HFF-Myc (cell line): ENCODE data around the gene MTPN.

Source experiments
- DNase-seq: peaks from one replicate; pipeline ENCODE4 v3.0.0-alpha.2; 2011; ENCODE audit warnings: low read depth; ENCODE audit errors: extremely low read depth
- H3K4me3 ChIP-seq: replicated peaks from 2 replicates; pipeline ENCODE4 v1.5.1; 2011; ENCODE audit warnings: low read depth, mild to moderate bottlenecking, control low read depth, low read length
- CTCF ChIP-seq: IDR thresholded peaks from 2 replicates; pipeline ENCODE4 v1.5.1; 2012; ENCODE audit warnings: mild to moderate bottlenecking, low read depth, low read length, control low read depth; ENCODE audit errors: missing control alignments

The MTPN gene

GRCh38 chr7:136000288-136000913 lies 23.2 kb upstream of the MTPN start:
- no peak for TF ChIP-seq CTCF
- DNase-seq: no peak
- H3K4me3 ChIP-seq: no peak overlapping the region

GRCh38 chr7:135998081-135998480 lies 20.9 kb upstream of the MTPN start:
- no peak for TF ChIP-seq CTCF
- DNase-seq: no peak
- H3K4me3 ChIP-seq: no peak overlapping the region

- no peak overlapping the region for H3K4me3 ChIP-seq
- TF ChIP-seq CTCF: no peak
- DNase-seq: no peak
Observed at GRCh38 chr7:135995748-135996147, 18.6 kb upstream of the MTPN start.

GRCh38 chr7:135994466-135995205 lies 17.5 kb upstream of the MTPN start:
- no peak for DNase-seq
- TF ChIP-seq CTCF: no peak
- no peak overlapping the region for H3K4me3 ChIP-seq

- no peak for DNase-seq
- no peak overlapping the region for H3K4me3 ChIP-seq
- no peak for TF ChIP-seq CTCF
Observed at GRCh38 chr7:135993950-135994349, 16.8 kb upstream of the MTPN start.

- DNase-seq: no peak
- no peak overlapping the region for H3K4me3 ChIP-seq
- no peak for TF ChIP-seq CTCF
Observed at GRCh38 chr7:135991906-135992305, 14.7 kb upstream of the MTPN start.

GRCh38 chr7:135991322-135991721 lies 14.2 kb upstream of the MTPN start:
- DNase-seq: no peak
- H3K4me3 ChIP-seq: no peak overlapping the region
- no peak for TF ChIP-seq CTCF
